Hepatocyte (in vitro differentiated cells): Measurements from ENCODE around the gene CETP. TPM values are rescaled to one million over a fixed set of nuclear protein-coding genes. Genes with fewer than 3 reads are reported as not detected.

Experiments used
- DNase-seq: peaks from one replicate; pipeline ENCODE4 v3.0.0-alpha.2; 2016; ENCODE audit warnings: low spot score
- H2AFZ ChIP-seq: fragments of 200-600 bp; sonication (generic); 2 replicates; pipeline ENCODE4 v1.6.0; 2016; ENCODE audit warnings: antibody characterized with exemption, mild to moderate bottlenecking
- H3K27ac ChIP-seq: fragments of 200-600 bp; sonication (generic); 2 replicates; pipeline ENCODE4 v1.5.1; 2016; ENCODE audit warnings: mild to moderate bottlenecking
- H3K27me3 ChIP-seq: fragments of 200-600 bp; sonication (generic); 2 replicates; pipeline ENCODE4 v1.6.1; 2016
- H3K36me3 ChIP-seq: fragments of 200-600 bp; sonication (generic); replicated peaks from 2 replicates; pipeline ENCODE4 v1.5.1; 2016; ENCODE audit warnings: low read depth; ENCODE audit not compliant: insufficient read depth
- H3K4me1 ChIP-seq: fragments of 200-600 bp; sonication (generic); 2 replicates; pipeline ENCODE4 v1.5.1; 2016; ENCODE audit warnings: mild to moderate bottlenecking, moderate library complexity; ENCODE audit not compliant: insufficient read depth
- H3K4me2 ChIP-seq: fragments of 200-600 bp; sonication (generic); 2 replicates; pipeline ENCODE4 v1.6.0; 2016
- H3K4me3 ChIP-seq: fragments of 200-600 bp; sonication (generic); 2 replicates; pipeline ENCODE4 v1.5.1; 2016; ENCODE audit warnings: mild to moderate bottlenecking
- H3K79me2 ChIP-seq: fragments of 200-600 bp; sonication (generic); 2 replicates; pipeline ENCODE4 v1.6.0; 2017; ENCODE audit warnings: mild to moderate bottlenecking
- H3K9me2 ChIP-seq: fragments of 200-600 bp; sonication (generic); replicated peaks from 2 replicates; pipeline ENCODE4 v1.6.0; 2017; ENCODE audit warnings: mild to moderate bottlenecking; ENCODE audit not compliant: insufficient read depth
- H3K9me3 ChIP-seq: fragments of 200-600 bp; sonication (generic); 2 replicates; pipeline ENCODE4 v1.5.1; 2016; ENCODE audit warnings: low read depth, mild to moderate bottlenecking
- H4K20me1 ChIP-seq: fragments of 200-600 bp; sonication (generic); 2 replicates; pipeline ENCODE4 v1.6.0; 2016; ENCODE audit warnings: mild to moderate bottlenecking; ENCODE audit not compliant: insufficient read depth, poor library complexity, severe bottlenecking
- EZH2 ChIP-seq: fragments of 200-600 bp; sonication (generic); IDR thresholded peaks from 2 replicates; pipeline ENCODE4 v1.6.1; 2016; ENCODE audit warnings: antibody characterized with exemption, mild to moderate bottlenecking, borderline replicate concordance
- EZH2phosphoT487 ChIP-seq: fragments of 200-600 bp; sonication (generic); IDR thresholded peaks from one replicate; pipeline ENCODE4 v1.6.1; 2018; ENCODE audit warnings: antibody characterized with exemption, mild to moderate bottlenecking, low read depth, moderate library complexity; ENCODE audit not compliant: unreplicated experiment, severe bottlenecking
- WGBS: methylation state at CpG from one replicate; pipeline ENCODE4 v1.1.6; 2016; ENCODE audit warnings: low lambda C conversion rate; ENCODE audit errors: missing lambda C conversion rate; 5-methylcytosine and 5-hydroxymethylcytosine counted together
- polyA plus RNA-seq: library from polyadenylated mRNA; unstranded; fragments of >200 nt; fragmentation: Nextera tagmentation; extraction: Ambion mirVana; gene quantifications from 2 replicates; pipeline ENCODE4 v1.2.1, GENCODE V29; 2016
- total RNA-seq: library from RNA; depleted of rRNA; stranded (reverse); fragments of >200 nt; gene quantifications from 2 replicates; pipeline ENCODE4 v1.2.3, GENCODE V29; 2014
- TF ChIP-seq, protein P1 (sequence below): fragments of 200-600 bp; sonication (generic); IDR thresholded peaks from 2 replicates; pipeline ENCODE4 v1.5.1; 2016; ENCODE audit warnings: antibody characterized with exemption, mild to moderate bottlenecking; ENCODE audit not compliant: poor library complexity

CETP gene
- not detected in 2 replicates for total RNA-seq
- polyA plus RNA-seq: not detected in 2 replicates

DNA sequence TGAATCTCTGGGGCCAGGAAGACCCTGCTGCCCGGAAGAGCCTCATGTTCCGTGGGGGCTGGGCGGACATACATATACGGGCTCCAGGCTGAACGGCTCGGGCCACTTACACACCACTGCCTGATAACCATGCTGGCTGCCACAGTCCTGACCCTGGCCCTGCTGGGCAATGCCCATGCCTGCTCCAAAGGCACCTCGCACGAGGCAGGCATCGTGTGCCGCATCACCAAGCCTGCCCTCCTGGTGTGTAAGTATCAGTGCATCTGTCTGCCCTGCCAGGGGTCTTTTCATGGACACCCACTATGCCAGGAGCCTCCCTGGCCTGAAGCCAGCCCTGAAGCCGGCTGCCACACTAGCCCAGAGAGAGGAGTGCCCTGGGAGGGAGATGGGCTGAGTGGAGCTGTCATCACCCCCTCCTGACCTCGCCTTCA lies at the start of gene CETP:
Gene CETP (plus strand): TSS at position 100 of the 431 bp plus-strand sequence. CDS start 30 bp downstream, at position 130.
- Histone ChIP-seq H4K20me1 (no peaks in the 10 kb centered on the region), H3K4me3 (no peak within 1 kb of the TSS), H3K79me2 (no peaks in the 10 kb centered on the region), H3K36me3 (no peaks in the 10 kb centered on the region), H3K27ac (no peak within 1 kb of the TSS), H3K27me3 (no peaks in the 10 kb centered on the region), H3K9me3 (no peaks in the 10 kb centered on the region), H3K4me2 (no peak within 1 kb of the TSS), H3K4me1 (no peaks in the 10 kb centered on the region), H3K9me2 (no peaks in the 10 kb centered on the region), H2AFZ (no peak within 1 kb of the TSS)
- DNase-seq: no peak
- 87% methylated on average over 12 of the region's 12 CpGs for WGBS
- TF ChIP-seq EZH2phosphoT487: no peak
- TF ChIP-seq, protein P1, sequence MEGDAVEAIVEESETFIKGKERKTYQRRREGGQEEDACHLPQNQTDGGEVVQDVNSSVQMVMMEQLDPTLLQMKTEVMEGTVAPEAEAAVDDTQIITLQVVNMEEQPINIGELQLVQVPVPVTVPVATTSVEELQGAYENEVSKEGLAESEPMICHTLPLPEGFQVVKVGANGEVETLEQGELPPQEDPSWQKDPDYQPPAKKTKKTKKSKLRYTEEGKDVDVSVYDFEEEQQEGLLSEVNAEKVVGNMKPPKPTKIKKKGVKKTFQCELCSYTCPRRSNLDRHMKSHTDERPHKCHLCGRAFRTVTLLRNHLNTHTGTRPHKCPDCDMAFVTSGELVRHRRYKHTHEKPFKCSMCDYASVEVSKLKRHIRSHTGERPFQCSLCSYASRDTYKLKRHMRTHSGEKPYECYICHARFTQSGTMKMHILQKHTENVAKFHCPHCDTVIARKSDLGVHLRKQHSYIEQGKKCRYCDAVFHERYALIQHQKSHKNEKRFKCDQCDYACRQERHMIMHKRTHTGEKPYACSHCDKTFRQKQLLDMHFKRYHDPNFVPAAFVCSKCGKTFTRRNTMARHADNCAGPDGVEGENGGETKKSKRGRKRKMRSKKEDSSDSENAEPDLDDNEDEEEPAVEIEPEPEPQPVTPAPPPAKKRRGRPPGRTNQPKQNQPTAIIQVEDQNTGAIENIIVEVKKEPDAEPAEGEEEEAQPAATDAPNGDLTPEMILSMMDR: no peak
- no peak for TF ChIP-seq EZH2

- no peak overlapping the region for H3K27ac ChIP-seq
- no peaks in the 10 kb centered on the region for H3K27me3 ChIP-seq
- H3K79me2 ChIP-seq: no peaks in the 10 kb centered on the region
- H3K9me2 ChIP-seq: no peaks in the 10 kb centered on the region
- H3K36me3 ChIP-seq: no peaks in the 10 kb centered on the region
- H2AFZ ChIP-seq: no peak overlapping the region
- no peak for DNase-seq
- no peak overlapping the region for H3K4me3 ChIP-seq
- H4K20me1 ChIP-seq: no peaks in the 10 kb centered on the region
- TF ChIP-seq EZH2: no peak
- TF ChIP-seq, protein P1: no peak
- no peak for TF ChIP-seq EZH2phosphoT487
- no peaks in the 10 kb centered on the region for H3K9me3 ChIP-seq
- H3K4me2 ChIP-seq: peak overlapping the region; percentile 12
- WGBS: 75% methylated on average over 18 of the region's 18 CpGs
- peaks cover 15% of the 10 kb centered on the region for H3K4me1 ChIP-seq
Observed at GRCh38 chr16:56912746-56913708, 48.7 kb upstream of the CETP start.

- Histone ChIP-seq H2AFZ (no peak overlapping the region), H3K9me2 (no peaks in the 10 kb centered on the region), H3K4me2 (no peak overlapping the region), H3K27ac (no peak overlapping the region), H3K27me3 (no peaks in the 10 kb centered on the region), H3K4me1 (peaks cover 21% of the 10 kb centered on the region), H3K36me3 (no peaks in the 10 kb centered on the region), H3K4me3 (no peak overlapping the region), H3K9me3 (no peaks in the 10 kb centered on the region), H3K79me2 (no peaks in the 10 kb centered on the region), H4K20me1 (no peaks in the 10 kb centered on the region)
- TF ChIP-seq EZH2 (no peak), EZH2phosphoT487 (no peak)
- TF ChIP-seq, protein P1: no peak
- no peak for DNase-seq
- WGBS: 87% methylated on average over 7 of the region's 7 CpGs
Observed at GRCh38 chr16:56914896-56915295, 46.9 kb upstream of the CETP start.
